ENCODE measurements around the gene ZNF583. TPM values are rescaled to one million over a fixed set of nuclear protein-coding genes. Genes with fewer than 3 reads are reported as not detected.
A peak's percentile ranks its signal among the peaks of the same experiment; 100 is the strongest.

ZNF583 gene
- total and polyA plus RNA-seq, 2 donors (not counting 1 experiment from before 2014, with no cell fraction given): 1.5 to 11.7 TPM

- Mint-ChIP-seq H3K4me3 (peak overlapping the region; percentile 92), H3K4me1 (peaks cover 24% of the 10 kb centered on the region), H3K27ac (peak overlapping the region; percentile 92), H3K9me3 (ENCODE audit: insufficient read depth) (peaks cover 26% of the 10 kb centered on the region), H3K27me3 (no peaks in the 10 kb centered on the region)
- Histone ChIP-seq H2AFZ (ENCODE audit: insufficient read depth, low read depth, low read length, poor library complexity, severe bottlenecking) (peak overlapping the region; percentile 97), H3K9me3 (ENCODE audit: control extremely low read depth in 1 of 3, control insufficient read depth in 2 of 3, insufficient read depth in 1 of 3, low read length in 2 of 3) (peaks cover 12 to 30% (median 28%) of the 10 kb centered on the region in 3 donors), H3K4me2 (replicated peaks; ENCODE audit: low read depth, low read length, poor library complexity, severe bottlenecking) (peak overlapping the region; percentile 81), H4K20me1 (ENCODE audit: control insufficient read depth, insufficient read depth, low read length, poor library complexity, severe bottlenecking) (no peaks in the 10 kb centered on the region), H3K36me3 (replicated peaks in 1 of 2; ENCODE audit: control extremely low read depth in 1 of 2, control insufficient read depth in 1 of 2, extremely low read depth in 1 of 2, insufficient read depth in 2 of 2, low read length in 1 of 2) (peaks cover 19 to 26% of the 10 kb centered on the region in 2 experiments), H3K79me2 (ENCODE audit: control insufficient read depth, insufficient read depth, low read length) (peaks cover 31% of the 10 kb centered on the region), H3K4me3 (ENCODE audit: control extremely low read depth in 1 of 5, extremely low read depth in 1 of 5, insufficient read depth in 1 of 5, low read depth in 2 of 5, low read length in 4 of 5) (peak overlapping the region; percentile 75 to 97 (median 84)), H3K27me3 (replicated peaks in 1 of 4; ENCODE audit: control extremely low read depth in 1 of 4, control insufficient read depth in 3 of 4, insufficient read depth in 4 of 4, low read length in 3 of 4) (no peaks in the 10 kb centered on the region), H3K4me1 (ENCODE audit: control insufficient read depth in 2 of 2, insufficient read depth in 2 of 2, low read length in 2 of 2) (peaks cover 14 to 19% of the 10 kb centered on the region in 2 donors), H3K27ac (ENCODE audit: low read length in 2 of 2) (peak overlapping the region; percentile 90 to 92), H3K9ac (ENCODE audit: low read length) (peak overlapping the region; percentile 85)
- DNase-seq (no peak), ATAC-seq (ENCODE audit: low read depth) (no peak)
- TF ChIP-seq EZH2 (IDR thresholded peaks at IDR 0.05; ENCODE audit: borderline replicate concordance, insufficient read depth, low read depth, low read length, poor library complexity, severe bottlenecking) (no peak), CTCF (IDR thresholded peaks at IDR 0.05) (no peak)
- POLR2A ChIA-PET: interaction anchor here (0.7 to 1.8 kb wide), 3 partner anchors 9 to 880 kb away, joined by 3 to 6 read pairs (median 6); partner anchors contain the start of genes ZNF582 and ZSCAN5A
- CTCF ChIA-PET: interaction anchor here (1.1 kb wide), 1 partner anchor 10 kb away, joined by 4 read pairs; the partner anchor contains the start of gene ZNF582
- WGBS (ENCODE audit: insufficient coverage): 62% methylated on average over 5 of the region's 9 CpGs
- intact Hi-C loops (cut with micrococcal nuclease): loop anchor here (5.0 kb wide), 2 partner anchors 281 to 789 kb away; partner anchors contain the start of genes ZNF264 and ZNF787
Observed at GRCh38 chr19:56403261-56403660, 871 bp upstream of the ZNF583 start.

GRCh38 chr19:56404705-56405056 is 549 bp downstream of the ZNF583 start:
- H2AFZ ChIP-seq (ENCODE audit: insufficient read depth, low read depth, low read length, poor library complexity, severe bottlenecking): peak overlapping the region; percentile 97
- ChIA-PET POLR2A (interaction anchor here (1.6 to 1.8 kb wide), 2 partner anchors 11 to 90 kb away, joined by 6 read pairs; partner anchors contain the start of genes ZNF582 and ZSCAN5A), CTCF (no interaction called here)
- no peaks in the 10 kb centered on the region for H4K20me1 ChIP-seq (ENCODE audit: control insufficient read depth, insufficient read depth, low read length, poor library complexity, severe bottlenecking)
- Mint-ChIP-seq H3K27me3 (no peaks in the 10 kb centered on the region), H3K27ac (peak overlapping the region; percentile 92), H3K4me3 (peak overlapping the region; percentile 92), H3K9me3 (ENCODE audit: insufficient read depth) (peaks cover 27% of the 10 kb centered on the region), H3K4me1 (peaks cover 24% of the 10 kb centered on the region)
- 81% methylated on average over 9 of the region's 9 CpGs for WGBS (ENCODE audit: insufficient coverage)
- H3K4me3 ChIP-seq (ENCODE audit: control extremely low read depth in 1 of 5, extremely low read depth in 1 of 5, insufficient read depth in 1 of 5, low read depth in 2 of 5, low read length in 4 of 5): peak overlapping the region; percentile 75 to 97 (median 84)
- H3K4me1 ChIP-seq (ENCODE audit: control insufficient read depth in 2 of 2, insufficient read depth in 2 of 2, low read length in 2 of 2): peaks cover 14 to 19% of the 10 kb centered on the region in 2 donors
- peak overlapping the region; percentile 81 for H3K4me2 ChIP-seq (replicated peaks; ENCODE audit: low read depth, low read length, poor library complexity, severe bottlenecking)
- peaks cover 17 to 35% (median 28%) of the 10 kb centered on the region in 3 donors for H3K9me3 ChIP-seq (ENCODE audit: control extremely low read depth in 1 of 3, control insufficient read depth in 2 of 3, insufficient read depth in 1 of 3, low read length in 2 of 3)
- H3K79me2 ChIP-seq (ENCODE audit: control insufficient read depth, insufficient read depth, low read length): peaks cover 31% of the 10 kb centered on the region
- peak overlapping the region; percentile 90 to 92 for H3K27ac ChIP-seq (ENCODE audit: low read length in 2 of 2)
- peak overlapping the region; percentile 85 for H3K9ac ChIP-seq (ENCODE audit: low read length)
- peaks cover 13 to 28% of the 10 kb centered on the region in 2 experiments for H3K36me3 ChIP-seq (replicated peaks in 1 of 2; ENCODE audit: control extremely low read depth in 1 of 2, control insufficient read depth in 1 of 2, extremely low read depth in 1 of 2, insufficient read depth in 2 of 2, low read length in 1 of 2)
- intact Hi-C loops (cut with micrococcal nuclease): loop anchor here (1.0 to 5.0 kb wide), 8 partner anchors 11 to 788 kb away; partner anchors contain the start of genes ZNF264, ZNF470, ZNF471 and ZNF582
- DNase-seq: no peak
- TF ChIP-seq EZH2 (IDR thresholded peaks at IDR 0.05; ENCODE audit: borderline replicate concordance, insufficient read depth, low read depth, low read length, poor library complexity, severe bottlenecking) (no peak), CTCF (IDR thresholded peaks at IDR 0.05) (no peak)
- ATAC-seq (ENCODE audit: low read depth): no peak
- H3K27me3 ChIP-seq (replicated peaks in 1 of 4; ENCODE audit: control extremely low read depth in 1 of 4, control insufficient read depth in 3 of 4, insufficient read depth in 4 of 4, low read length in 3 of 4): no peaks in the 10 kb centered on the region

Measured in B cell (primary cell).